Hepatocyte (in vitro differentiated cells): ENCODE results near the gene MBLAC1. TPM values are rescaled to one million over a fixed set of nuclear protein-coding genes. Genes with fewer than 3 reads are reported as not detected.

Experiments used
- DNase-seq: peaks from one replicate; pipeline ENCODE4 v3.0.0-alpha.2; 2016; ENCODE audit warnings: low spot score
- H2AFZ ChIP-seq: fragments of 200-600 bp; sonication (generic); 2 replicates; pipeline ENCODE4 v1.6.0; 2016; ENCODE audit warnings: antibody characterized with exemption, mild to moderate bottlenecking
- H3K27ac ChIP-seq: fragments of 200-600 bp; sonication (generic); 2 replicates; pipeline ENCODE4 v1.5.1; 2016; ENCODE audit warnings: mild to moderate bottlenecking
- H3K27me3 ChIP-seq: fragments of 200-600 bp; sonication (generic); 2 replicates; pipeline ENCODE4 v1.6.1; 2016
- H3K36me3 ChIP-seq: fragments of 200-600 bp; sonication (generic); replicated peaks from 2 replicates; pipeline ENCODE4 v1.5.1; 2016; ENCODE audit warnings: low read depth; ENCODE audit not compliant: insufficient read depth
- H3K4me1 ChIP-seq: fragments of 200-600 bp; sonication (generic); 2 replicates; pipeline ENCODE4 v1.5.1; 2016; ENCODE audit warnings: mild to moderate bottlenecking, moderate library complexity; ENCODE audit not compliant: insufficient read depth
- H3K4me2 ChIP-seq: fragments of 200-600 bp; sonication (generic); 2 replicates; pipeline ENCODE4 v1.6.0; 2016
- H3K4me3 ChIP-seq: fragments of 200-600 bp; sonication (generic); 2 replicates; pipeline ENCODE4 v1.5.1; 2016; ENCODE audit warnings: mild to moderate bottlenecking
- H3K79me2 ChIP-seq: fragments of 200-600 bp; sonication (generic); 2 replicates; pipeline ENCODE4 v1.6.0; 2017; ENCODE audit warnings: mild to moderate bottlenecking
- H3K9me2 ChIP-seq: fragments of 200-600 bp; sonication (generic); replicated peaks from 2 replicates; pipeline ENCODE4 v1.6.0; 2017; ENCODE audit warnings: mild to moderate bottlenecking; ENCODE audit not compliant: insufficient read depth
- H3K9me3 ChIP-seq: fragments of 200-600 bp; sonication (generic); 2 replicates; pipeline ENCODE4 v1.5.1; 2016; ENCODE audit warnings: low read depth, mild to moderate bottlenecking
- H4K20me1 ChIP-seq: fragments of 200-600 bp; sonication (generic); 2 replicates; pipeline ENCODE4 v1.6.0; 2016; ENCODE audit warnings: mild to moderate bottlenecking; ENCODE audit not compliant: insufficient read depth, poor library complexity, severe bottlenecking
- EZH2 ChIP-seq: fragments of 200-600 bp; sonication (generic); IDR thresholded peaks from 2 replicates; pipeline ENCODE4 v1.6.1; 2016; ENCODE audit warnings: antibody characterized with exemption, mild to moderate bottlenecking, borderline replicate concordance
- EZH2phosphoT487 ChIP-seq: fragments of 200-600 bp; sonication (generic); IDR thresholded peaks from one replicate; pipeline ENCODE4 v1.6.1; 2018; ENCODE audit warnings: antibody characterized with exemption, mild to moderate bottlenecking, low read depth, moderate library complexity; ENCODE audit not compliant: unreplicated experiment, severe bottlenecking
- WGBS: methylation state at CpG from one replicate; pipeline ENCODE4 v1.1.6; 2016; ENCODE audit warnings: low lambda C conversion rate; ENCODE audit errors: missing lambda C conversion rate; 5-methylcytosine and 5-hydroxymethylcytosine counted together
- polyA plus RNA-seq: library from polyadenylated mRNA; unstranded; fragments of >200 nt; fragmentation: Nextera tagmentation; extraction: Ambion mirVana; gene quantifications from 2 replicates; pipeline ENCODE4 v1.2.1, GENCODE V29; 2016
- total RNA-seq: library from RNA; depleted of rRNA; stranded (reverse); fragments of >200 nt; gene quantifications from 2 replicates; pipeline ENCODE4 v1.2.3, GENCODE V29; 2014
- TF ChIP-seq, protein P1 (sequence below): fragments of 200-600 bp; sonication (generic); IDR thresholded peaks from 2 replicates; pipeline ENCODE4 v1.5.1; 2016; ENCODE audit warnings: antibody characterized with exemption, mild to moderate bottlenecking; ENCODE audit not compliant: poor library complexity

The MBLAC1 gene
- total and polyA plus RNA-seq, 2 experiments from 2014 or later, result 2.7 to 4.5 TPM

DNA sequence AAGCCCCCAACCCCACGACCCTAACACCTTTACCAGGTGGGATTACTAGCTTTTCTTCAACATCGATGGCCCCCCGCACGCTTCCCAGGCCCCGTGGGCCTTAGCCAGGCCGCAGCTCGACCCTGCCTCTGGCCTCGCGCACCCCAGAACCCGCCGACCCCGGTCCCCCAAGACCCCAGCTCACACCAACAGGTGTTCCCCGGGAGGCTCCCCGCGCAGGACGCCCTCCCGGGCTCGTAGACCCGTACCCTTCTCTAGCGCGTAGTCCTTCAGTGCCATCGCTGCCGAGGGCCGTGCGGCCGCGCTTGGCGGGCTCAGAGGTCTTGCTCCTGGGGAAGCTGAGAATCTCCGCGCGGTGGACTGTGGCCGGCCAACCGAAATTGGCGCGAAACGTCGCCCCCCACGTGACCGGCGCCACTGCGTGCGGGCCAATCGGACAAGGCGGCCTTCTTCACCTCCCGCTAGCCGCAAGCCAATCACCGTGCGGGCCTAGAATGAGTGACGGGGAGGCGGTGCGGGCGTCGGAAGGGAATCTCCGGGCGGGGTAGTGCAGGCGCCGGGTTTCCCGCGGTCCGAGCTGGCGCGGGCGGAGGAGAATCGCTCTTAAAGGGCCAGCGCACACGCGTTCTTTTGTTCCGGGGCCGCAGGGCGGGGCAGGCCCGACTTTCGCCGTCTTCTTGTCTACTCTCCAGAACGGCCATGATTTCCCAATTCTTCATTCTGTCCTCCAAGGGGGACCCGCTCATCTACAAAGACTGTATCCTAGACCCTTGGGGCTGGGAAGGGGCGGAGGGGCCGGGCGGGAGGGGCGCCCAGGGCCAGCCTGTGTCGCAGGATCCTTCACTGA is 25.5 kb upstream of the MBLAC1 start, which contains the start of the genes AP4M1 and MCM7:
Gene AP4M1 (plus strand): TSS at position 628 of the 847 bp plus-strand sequence. CDS start 72 bp downstream, at position 700.
Gene MCM7 (minus strand): TSS at position 382 of the 847 bp plus-strand sequence. CDS start 103 bp downstream, at position 279.
- peak; percentile 99 for DNase-seq
- Histone ChIP-seq H3K27me3 (no peaks in the 10 kb centered on the region), H3K4me1 (peaks cover 10% of the 10 kb centered on the region), H2AFZ (peak within 1 kb of the TSS; percentile 45), H3K9me3 (no peaks in the 10 kb centered on the region), H3K79me2 (peaks cover 47% of the 10 kb centered on the region), H4K20me1 (no peaks in the 10 kb centered on the region), H3K4me2 (peak within 1 kb of the TSS; percentile 88), H3K36me3 (no peaks in the 10 kb centered on the region), H3K9me2 (no peaks in the 10 kb centered on the region), H3K4me3 (peak within 1 kb of the TSS; percentile 70), H3K27ac (peak within 1 kb of the TSS; percentile 98)
- no peak for TF ChIP-seq EZH2phosphoT487
- TF ChIP-seq, protein P1, sequence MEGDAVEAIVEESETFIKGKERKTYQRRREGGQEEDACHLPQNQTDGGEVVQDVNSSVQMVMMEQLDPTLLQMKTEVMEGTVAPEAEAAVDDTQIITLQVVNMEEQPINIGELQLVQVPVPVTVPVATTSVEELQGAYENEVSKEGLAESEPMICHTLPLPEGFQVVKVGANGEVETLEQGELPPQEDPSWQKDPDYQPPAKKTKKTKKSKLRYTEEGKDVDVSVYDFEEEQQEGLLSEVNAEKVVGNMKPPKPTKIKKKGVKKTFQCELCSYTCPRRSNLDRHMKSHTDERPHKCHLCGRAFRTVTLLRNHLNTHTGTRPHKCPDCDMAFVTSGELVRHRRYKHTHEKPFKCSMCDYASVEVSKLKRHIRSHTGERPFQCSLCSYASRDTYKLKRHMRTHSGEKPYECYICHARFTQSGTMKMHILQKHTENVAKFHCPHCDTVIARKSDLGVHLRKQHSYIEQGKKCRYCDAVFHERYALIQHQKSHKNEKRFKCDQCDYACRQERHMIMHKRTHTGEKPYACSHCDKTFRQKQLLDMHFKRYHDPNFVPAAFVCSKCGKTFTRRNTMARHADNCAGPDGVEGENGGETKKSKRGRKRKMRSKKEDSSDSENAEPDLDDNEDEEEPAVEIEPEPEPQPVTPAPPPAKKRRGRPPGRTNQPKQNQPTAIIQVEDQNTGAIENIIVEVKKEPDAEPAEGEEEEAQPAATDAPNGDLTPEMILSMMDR, result no peak
- TF ChIP-seq EZH2, result no peak
- 1% methylated on average over 66 of the region's 80 CpGs for WGBS

DNA sequence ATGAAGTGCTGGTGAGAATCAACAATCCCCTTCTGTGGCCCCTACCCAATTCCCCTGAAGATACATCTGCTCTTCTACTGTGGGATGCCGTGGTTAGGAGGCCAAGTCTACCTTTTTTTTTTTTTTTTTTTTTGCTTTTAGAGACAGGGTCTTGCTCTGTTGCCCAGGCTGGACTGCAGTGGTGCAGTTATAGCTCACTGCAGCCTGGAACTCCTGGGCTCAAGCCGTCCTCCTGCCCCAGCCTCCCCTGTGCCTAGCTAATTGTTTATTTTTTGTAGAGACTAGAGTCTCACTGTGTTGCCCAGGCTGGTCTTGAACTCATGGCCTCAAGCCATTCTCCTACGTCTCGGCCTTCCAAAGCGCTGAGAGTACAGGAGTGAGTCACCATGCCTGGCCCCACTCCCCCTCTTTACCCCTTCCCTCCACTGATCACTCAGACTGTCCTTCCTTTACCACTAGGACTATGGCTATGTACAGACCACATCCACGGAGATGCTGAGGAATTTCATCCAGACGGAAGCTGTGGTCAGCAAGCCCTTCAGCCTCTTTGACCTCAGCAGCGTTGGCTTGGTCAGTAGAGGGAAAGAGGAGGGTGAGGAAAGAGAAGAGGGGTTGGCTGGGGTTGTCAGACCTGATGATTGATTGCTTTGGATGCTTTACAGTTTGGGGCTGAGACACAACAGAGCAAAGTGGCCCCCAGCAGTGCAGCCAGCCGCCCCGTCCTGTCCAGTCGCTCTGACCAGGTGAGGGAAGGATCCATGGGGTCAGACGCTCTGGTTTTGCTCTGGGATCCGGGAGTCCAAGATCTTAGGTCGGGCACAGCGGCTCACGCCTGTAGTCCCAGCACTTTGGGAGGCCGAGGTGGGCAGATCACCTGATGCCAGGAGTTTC is 23.6 kb upstream of the MBLAC1 start:
- no peak for DNase-seq
- Histone ChIP-seq H3K9me2 (no peaks in the 10 kb centered on the region), H3K36me3 (no peaks in the 10 kb centered on the region), H3K4me2 (peak overlapping the region; percentile 73), H3K9me3 (no peaks in the 10 kb centered on the region), H4K20me1 (no peaks in the 10 kb centered on the region), H3K79me2 (peaks cover 30% of the 10 kb centered on the region), H3K4me1 (peaks cover 10% of the 10 kb centered on the region), H3K27me3 (no peaks in the 10 kb centered on the region), H3K4me3 (no peak overlapping the region), H3K27ac (no peak overlapping the region), H2AFZ (no peak overlapping the region)
- TF ChIP-seq EZH2 (no peak), EZH2phosphoT487 (no peak)
- TF ChIP-seq, protein P1, result no peak
- 90% methylated on average over 17 of the region's 17 CpGs for WGBS

DNA sequence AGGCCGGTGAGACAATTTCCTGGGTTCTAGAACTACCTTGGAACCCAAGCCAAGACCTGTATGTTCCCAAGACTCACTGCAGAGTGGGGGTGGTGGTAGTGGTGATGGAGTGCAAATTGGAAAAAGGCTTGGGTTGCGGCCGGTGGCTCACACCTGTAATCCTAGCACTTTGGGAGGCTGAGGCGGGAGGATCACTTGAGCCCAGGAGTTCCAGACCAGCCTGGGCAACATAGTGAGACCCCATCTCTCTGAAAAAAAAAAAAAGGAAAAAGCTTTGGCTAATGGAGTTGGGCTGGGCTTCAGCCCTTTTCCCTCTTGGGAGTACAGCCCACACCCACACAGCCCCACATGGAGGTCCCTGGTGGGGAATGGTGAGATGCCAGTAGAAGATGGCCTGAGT is 21.2 kb upstream of the MBLAC1 start:
- no peak overlapping the region for H2AFZ ChIP-seq
- H3K79me2 ChIP-seq, result peaks cover 9% of the 10 kb centered on the region
- H3K4me1 ChIP-seq, result no peaks in the 10 kb centered on the region
- no peak overlapping the region for H3K4me3 ChIP-seq
- no peaks in the 10 kb centered on the region for H3K9me3 ChIP-seq
- H3K36me3 ChIP-seq, result no peaks in the 10 kb centered on the region
- 88% methylated on average over 4 of the region's 4 CpGs for WGBS
- H4K20me1 ChIP-seq, result no peaks in the 10 kb centered on the region
- H3K27ac ChIP-seq, result no peak overlapping the region
- H3K27me3 ChIP-seq, result no peaks in the 10 kb centered on the region
- H3K9me2 ChIP-seq, result no peaks in the 10 kb centered on the region
- H3K4me2 ChIP-seq, result no peak overlapping the region
- TF ChIP-seq, protein P1, result no peak
- TF ChIP-seq EZH2phosphoT487, result no peak
- no peak for TF ChIP-seq EZH2
- DNase-seq, result no peak
